Body of pancreas (tissue), 4 donors: Measurements from ENCODE around the gene SERPINA6.

Experiments used
- CTCF ChIP-seq, 7 experiments: fragments of 450-650 bp in 4 of 7; fragments of 200-600 bp in 3 of 7; sonication (generic) in 3 of 7; IDR thresholded peaks; one replicate each; pipeline ENCODE4 v1.5.1; 2016 to 2019; ENCODE audit warnings: antibody characterized with exemption in 7 of 7
- POLR2A ChIP-seq, 3 donors: fragments of 450-650 bp; IDR thresholded peaks; one replicate each; pipeline ENCODE4 v1.6.1; 2016; ENCODE audit warnings: antibody characterized with exemption in 3 of 3, mild to moderate bottlenecking in 2 of 3

- TF ChIP-seq CTCF (IDR thresholded peaks at IDR 0.05) (no peak), POLR2A (IDR thresholded peaks at IDR 0.05) (no peak)
Measured at GRCh38 chr14:94348836-94349235, 25.7 kb upstream of the SERPINA6 start.
